H9 (cell line): ENCODE measurements around the gene TMEM95. TPM values are rescaled to one million over a fixed set of nuclear protein-coding genes. Genes with fewer than 3 reads are reported as not detected.

Experiments used
- DNase-seq: peaks from one replicate; pipeline ENCODE4 v3.0.0-alpha.2; 2017
- H2AFZ ChIP-seq: one replicate; pipeline ENCODE4 v1.6.1; 2013; ENCODE audit warnings: mild to moderate bottlenecking, low read length, control low read depth, moderate library complexity
- H2AK5ac ChIP-seq: 2 replicates; pipeline ENCODE4 v1.6.1; 2013; ENCODE audit warnings: low read length, control low read depth, mixed read lengths; ENCODE audit not compliant: insufficient read length
- H2BK120ac ChIP-seq: one replicate; pipeline ENCODE4 v1.6.1; 2013; ENCODE audit warnings: low read depth, mild to moderate bottlenecking, low read length, control low read depth, inconsistent platforms; ENCODE audit not compliant: poor library complexity, severe bottlenecking
- H2BK12ac ChIP-seq: 2 replicates; pipeline ENCODE4 v1.6.1; 2013; ENCODE audit warnings: low read length, control low read depth, mixed read lengths, low read depth; ENCODE audit not compliant: insufficient read length
- H2BK15ac ChIP-seq: 2 replicates; pipeline ENCODE4 v1.6.1; 2013; ENCODE audit warnings: low read depth, low read length, control low read depth
- H2BK20ac ChIP-seq: one replicate; pipeline ENCODE4 v1.6.1; 2013; ENCODE audit warnings: low read depth, mild to moderate bottlenecking, low read length, control low read depth, inconsistent platforms; ENCODE audit not compliant: poor library complexity, severe bottlenecking
- H2BK5ac ChIP-seq: 2 replicates; pipeline ENCODE4 v1.6.1; 2013; ENCODE audit warnings: low read length, control low read depth, mixed read lengths; ENCODE audit not compliant: insufficient read length
- H3K14ac ChIP-seq: 2 replicates; pipeline ENCODE4 v1.6.1; 2013; ENCODE audit warnings: low read length, control low read depth; ENCODE audit not compliant: insufficient read depth
- H3K18ac ChIP-seq: 2 replicates; pipeline ENCODE4 v1.6.1; 2013; ENCODE audit warnings: low read depth, mild to moderate bottlenecking, mixed read lengths, low read length, control low read depth; ENCODE audit not compliant: insufficient read length
- H3K23ac ChIP-seq: 2 replicates; pipeline ENCODE4 v1.6.1; 2013; ENCODE audit warnings: low read length, control low read depth, mixed read lengths, low read depth; ENCODE audit not compliant: insufficient read length
- H3K23me2 ChIP-seq: 2 replicates; pipeline ENCODE4 v1.6.1; 2013; ENCODE audit warnings: low read depth, mild to moderate bottlenecking, mixed read lengths, low read length, control low read depth; ENCODE audit not compliant: insufficient read length, poor library complexity, severe bottlenecking
- H3K27ac ChIP-seq: 2 replicates; pipeline ENCODE4 v1.5.1; 2013; ENCODE audit warnings: low read length, control low read depth, mixed read lengths, low read depth; ENCODE audit not compliant: insufficient read length
- H3K27me3 ChIP-seq: 2 replicates; pipeline ENCODE4 v1.6.1; 2013; ENCODE audit warnings: low read length, control low read depth, inconsistent platforms; ENCODE audit not compliant: insufficient read depth
- H3K4ac ChIP-seq: 2 replicates; pipeline ENCODE4 v1.6.1; 2013; ENCODE audit warnings: low read depth, mild to moderate bottlenecking, control low read depth, inconsistent platforms, low read length, moderate library complexity
- H3K4me1 ChIP-seq: 2 replicates; pipeline ENCODE4 v1.6.1; 2013; ENCODE audit warnings: low read length, control low read depth, inconsistent platforms; ENCODE audit not compliant: insufficient read depth
- H3K4me2 ChIP-seq: 2 replicates; pipeline ENCODE4 v1.6.1; 2013; ENCODE audit warnings: low read length, control low read depth, mixed read lengths; ENCODE audit not compliant: insufficient read length, insufficient read depth
- H3K56ac ChIP-seq: 2 replicates; pipeline ENCODE4 v1.6.1; 2013; ENCODE audit warnings: low read depth, mild to moderate bottlenecking, mixed read lengths, low read length, control low read depth; ENCODE audit not compliant: insufficient read length
- H3K79me1 ChIP-seq: 2 replicates; pipeline ENCODE4 v1.6.1; 2013; ENCODE audit warnings: low read depth, mild to moderate bottlenecking, moderate library complexity, low read length, control low read depth, inconsistent platforms; ENCODE audit not compliant: insufficient read depth, poor library complexity, severe bottlenecking
- H3K79me2 ChIP-seq: 2 replicates; pipeline ENCODE4 v1.6.1; 2013; ENCODE audit warnings: low read length, control low read depth, inconsistent platforms; ENCODE audit not compliant: insufficient read depth
- H3K9ac ChIP-seq: 2 replicates; pipeline ENCODE4 v1.6.1; 2013; ENCODE audit warnings: low read length, control low read depth, mixed read lengths; ENCODE audit not compliant: insufficient read length; ENCODE audit errors: extremely low read depth
- H3K9me3 ChIP-seq: one replicate; pipeline ENCODE4 v1.6.1; 2013; ENCODE audit warnings: low read depth, low read length, inconsistent platforms; ENCODE audit not compliant: control insufficient read depth
- H3T11ph ChIP-seq: one replicate; pipeline ENCODE4 v1.6.1; 2013; ENCODE audit warnings: mild to moderate bottlenecking, low read length, control low read depth, inconsistent platforms
- H4K20me1 ChIP-seq: one replicate; pipeline ENCODE4 v1.6.1; 2013; ENCODE audit not compliant: control insufficient read depth, insufficient read length, insufficient read depth
- H4K5ac ChIP-seq: 2 replicates; pipeline ENCODE4 v1.6.1; 2013; ENCODE audit warnings: low read depth, mild to moderate bottlenecking, mixed read lengths, low read length, control low read depth; ENCODE audit not compliant: insufficient read length
- H4K8ac ChIP-seq: replicated peaks from 2 replicates; pipeline ENCODE4 v1.6.1; 2013; ENCODE audit warnings: low read length, control low read depth, mixed read lengths, low read depth; ENCODE audit not compliant: insufficient read length
- H4K91ac ChIP-seq: 2 replicates; pipeline ENCODE4 v1.6.1; 2013; ENCODE audit warnings: low read depth, mild to moderate bottlenecking, moderate library complexity, mixed read lengths, low read length, control low read depth; ENCODE audit not compliant: insufficient read length
- H3K27ac Mint-ChIP-seq, 3 experiments: 2 replicates in 2 of 3; 3 replicates in 1 of 3; pipeline ENCODE4 v1.8.0; 2020 to 2021; ENCODE audit warnings: mixed read lengths in 3 of 3, mild to moderate bottlenecking in 1 of 3, moderate library complexity in 1 of 3
- H3K27me3 Mint-ChIP-seq: 2 replicates; pipeline ENCODE4 v1.8.0; 2021; ENCODE audit warnings: low read depth, mild to moderate bottlenecking, moderate library complexity, mixed read lengths
- H3K36me3 Mint-ChIP-seq, 3 experiments: 2 replicates in 2 of 3; 3 replicates in 1 of 3; pipeline ENCODE4 v1.8.0; 2020 to 2021; ENCODE audit warnings: low read depth in 3 of 3, mixed read lengths in 3 of 3; ENCODE audit not compliant: insufficient read depth in 1 of 3
- H3K4me1 Mint-ChIP-seq, 2 experiments: 2 replicates each; pipeline ENCODE4 v1.8.0; 2020; ENCODE audit warnings: mixed read lengths in 2 of 2
- H3K4me3 Mint-ChIP-seq, 2 experiments: 2 replicates in 1 of 2; 3 replicates in 1 of 2; pipeline ENCODE4 v1.8.0; 2020 to 2021; ENCODE audit warnings: mild to moderate bottlenecking in 2 of 2, mixed read lengths in 2 of 2, moderate library complexity in 1 of 2
- H3K9me3 Mint-ChIP-seq, 2 experiments: 2 replicates in 1 of 2; 3 replicates in 1 of 2; pipeline ENCODE4 v1.8.0; 2020; ENCODE audit warnings: mild to moderate bottlenecking in 2 of 2, mixed read lengths in 2 of 2, moderate library complexity in 1 of 2
- CTCF ChIP-seq: fragments of 200-600 bp; sonication (generic); conservative IDR thresholded peaks from 3 replicates; pipeline ENCODE4 v1.8.0; 2021; ENCODE audit warnings: antibody characterized with exemption, mild to moderate bottlenecking
- WGBS: extraction: QIAGEN DNeasy Blood & Tissue Kit; methylation state at CpG from one replicate; pipeline ENCODE4 v1.1.7; 2013; ENCODE audit warnings: missing lambda C conversion rate, low lambda C conversion rate, mixed read lengths; ENCODE audit not compliant: insufficient read length; ENCODE audit errors: extremely low coverage; 5-methylcytosine and 5-hydroxymethylcytosine counted together
- total RNA-seq: library from RNA; stranded (reverse); gene quantifications from 2 replicates; pipeline ENCODE4 v1.2.1, GENCODE V29; 2021

Gene TMEM95
- total RNA-seq, 1 experiment from 2014 or later: not detected

GRCh38 chr17:7340179-7340578 lies 14.8 kb upstream of the TMEM95 start:
- Histone ChIP-seq H4K91ac (no peak overlapping the region), H3K23ac (no peak overlapping the region), H2AK5ac (no peak overlapping the region), H2BK120ac (no peak overlapping the region), H2BK5ac (no peak overlapping the region), H3T11ph (no peak overlapping the region), H4K5ac (no peak overlapping the region), H4K8ac (no peak overlapping the region), H3K4me1 (peaks cover 4% of the 10 kb centered on the region; the same call in 1 of the 2 replicates), H3K27me3 (no peaks in the 10 kb centered on the region), H3K79me1 (no peaks in the 10 kb centered on the region), H3K56ac (no peak overlapping the region), H3K23me2 (no peaks in the 10 kb centered on the region), H3K9ac (no peak overlapping the region), H2AFZ (no peak overlapping the region), H3K18ac (no peak overlapping the region), H3K4ac (no peak overlapping the region), H2BK15ac (no peak overlapping the region), H3K9me3 (no peaks in the 10 kb centered on the region), H3K27ac (no peak overlapping the region), H3K4me2 (no peak overlapping the region), H4K20me1 (no peaks in the 10 kb centered on the region), H2BK12ac (no peak overlapping the region), H3K14ac (no peak overlapping the region), H3K79me2 (no peaks in the 10 kb centered on the region), H2BK20ac (no peak overlapping the region)
- H3K4me3 Mint-ChIP-seq: no peak overlapping the region
- H3K4me1 Mint-ChIP-seq: peaks cover 12 to 26% of the 10 kb centered on the region in 2 experiments
- no CpG with 5 or more reads among the region's 2 CpGs for WGBS
- H3K36me3 Mint-ChIP-seq: peaks cover 0 to 2% (median 0%) of the 10 kb centered on the region in 3 experiments; a peak in 2 of 7 replicates
- no peaks in the 10 kb centered on the region for H3K9me3 Mint-ChIP-seq
- H3K27ac Mint-ChIP-seq: no peak overlapping the region
- TF ChIP-seq CTCF: no peak
- H3K27me3 Mint-ChIP-seq: no peaks in the 10 kb centered on the region; the same call in 1 of the 2 replicates
- DNase-seq: no peak
